Progenitor cell of endocrine pancreas (in vitro differentiated cells): ENCODE data around the gene SLC39A7. TPM values are rescaled to one million over a fixed set of nuclear protein-coding genes. Genes with fewer than 3 reads are reported as not detected.

Experiments used
- DNase-seq: peaks from one replicate; pipeline ENCODE4 v3.0.0; 2021; ENCODE audit warnings: low spot score; ENCODE audit not compliant: unreplicated experiment
- H3K27ac Mint-ChIP-seq: 2 replicates; pipeline ENCODE4 v1.8.0; 2021; ENCODE audit warnings: mild to moderate bottlenecking, moderate library complexity, mixed read lengths
- H3K27me3 Mint-ChIP-seq: 2 replicates; pipeline ENCODE4 v1.8.0; 2021; ENCODE audit warnings: mixed read lengths
- H3K36me3 Mint-ChIP-seq: 2 replicates; pipeline ENCODE4 v1.8.0; 2022; ENCODE audit warnings: mixed read lengths; ENCODE audit not compliant: insufficient read depth
- H3K4me1 Mint-ChIP-seq: 2 replicates; pipeline ENCODE4 v1.8.0; 2021; ENCODE audit warnings: low read depth, mixed read lengths
- H3K4me3 Mint-ChIP-seq: 2 replicates; pipeline ENCODE4 v1.8.0; 2021; ENCODE audit warnings: low read depth, mild to moderate bottlenecking, moderate library complexity, mixed read lengths
- H3K9me3 Mint-ChIP-seq: 2 replicates; pipeline ENCODE4 v1.8.0; 2021; ENCODE audit warnings: low read depth, mixed read lengths
- total RNA-seq: library from RNA; stranded (reverse); gene quantifications from 2 replicates; pipeline ENCODE4 v1.2.1, GENCODE V29; 2021
- TF ChIP-seq, protein P1 (sequence below): fragments of 200-600 bp; sonication (generic); IDR thresholded peaks from one replicate; pipeline ENCODE4 v1.5.0; 2021; ENCODE audit warnings: antibody characterized with exemption, mild to moderate bottlenecking; ENCODE audit not compliant: unreplicated experiment

Gene SLC39A7
- total RNA-seq, 1 donor from 2014 or later = 109 TPM

GRCh38 chr6:33197431-33198048 is 3.1 kb upstream of the SLC39A7 start:
- peaks cover 4% of the 10 kb centered on the region for H3K27me3 Mint-ChIP-seq
- peak overlapping the region; percentile 72 for H3K4me3 Mint-ChIP-seq
- H3K4me1 Mint-ChIP-seq = peaks cover 36% of the 10 kb centered on the region
- TF ChIP-seq, protein P1, sequence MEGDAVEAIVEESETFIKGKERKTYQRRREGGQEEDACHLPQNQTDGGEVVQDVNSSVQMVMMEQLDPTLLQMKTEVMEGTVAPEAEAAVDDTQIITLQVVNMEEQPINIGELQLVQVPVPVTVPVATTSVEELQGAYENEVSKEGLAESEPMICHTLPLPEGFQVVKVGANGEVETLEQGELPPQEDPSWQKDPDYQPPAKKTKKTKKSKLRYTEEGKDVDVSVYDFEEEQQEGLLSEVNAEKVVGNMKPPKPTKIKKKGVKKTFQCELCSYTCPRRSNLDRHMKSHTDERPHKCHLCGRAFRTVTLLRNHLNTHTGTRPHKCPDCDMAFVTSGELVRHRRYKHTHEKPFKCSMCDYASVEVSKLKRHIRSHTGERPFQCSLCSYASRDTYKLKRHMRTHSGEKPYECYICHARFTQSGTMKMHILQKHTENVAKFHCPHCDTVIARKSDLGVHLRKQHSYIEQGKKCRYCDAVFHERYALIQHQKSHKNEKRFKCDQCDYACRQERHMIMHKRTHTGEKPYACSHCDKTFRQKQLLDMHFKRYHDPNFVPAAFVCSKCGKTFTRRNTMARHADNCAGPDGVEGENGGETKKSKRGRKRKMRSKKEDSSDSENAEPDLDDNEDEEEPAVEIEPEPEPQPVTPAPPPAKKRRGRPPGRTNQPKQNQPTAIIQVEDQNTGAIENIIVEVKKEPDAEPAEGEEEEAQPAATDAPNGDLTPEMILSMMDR = peak; percentile 73
- DNase-seq = no peak
- H3K9me3 Mint-ChIP-seq = no peaks in the 10 kb centered on the region
- H3K27ac Mint-ChIP-seq = no peak overlapping the region
- H3K36me3 Mint-ChIP-seq = peaks cover 25% of the 10 kb centered on the region

DNA sequence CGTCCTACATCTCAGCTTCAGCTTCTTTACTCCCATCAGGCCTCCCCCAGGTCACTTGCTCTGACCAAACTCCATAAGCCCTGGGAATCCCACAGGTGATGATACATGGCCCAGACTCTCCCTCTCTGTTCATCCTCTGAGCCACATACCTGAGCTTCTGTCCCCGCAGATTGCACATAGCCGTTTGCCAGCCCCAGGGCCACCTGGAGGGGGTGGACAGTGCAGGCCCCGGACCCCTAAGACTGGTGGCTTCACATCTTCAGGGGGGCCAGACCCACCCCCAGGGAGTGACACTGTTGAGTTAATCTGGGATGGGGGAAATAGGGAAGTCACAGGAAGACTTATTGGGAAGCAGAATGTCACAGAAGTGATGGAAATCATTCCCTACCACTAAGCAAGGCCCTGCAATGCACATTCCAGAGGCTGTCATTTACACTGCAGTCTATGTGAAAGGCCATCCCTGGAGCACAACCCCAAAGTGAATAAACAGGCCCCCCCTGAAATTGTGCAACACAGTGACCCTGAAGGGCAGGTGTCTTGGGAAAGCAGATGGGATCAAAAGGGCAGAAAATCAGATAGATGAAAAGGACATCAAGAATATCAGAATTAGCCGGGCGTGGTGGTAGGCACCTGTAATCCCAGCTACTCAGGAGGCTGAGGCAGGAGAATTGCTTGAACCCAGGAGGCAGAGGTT is 2.4 kb upstream of the SLC39A7 start:
- Mint-ChIP-seq H3K36me3 (peaks cover 33% of the 10 kb centered on the region), H3K27me3 (no peaks in the 10 kb centered on the region), H3K27ac (no peak overlapping the region), H3K9me3 (no peaks in the 10 kb centered on the region), H3K4me3 (peak overlapping the region; percentile 72), H3K4me1 (peaks cover 37% of the 10 kb centered on the region)
- TF ChIP-seq, protein P1 = no peak
- DNase-seq = no peak

GRCh38 chr6:33198853-33199436 is 1.7 kb upstream of the SLC39A7 start:
- peaks cover 34% of the 10 kb centered on the region for H3K36me3 Mint-ChIP-seq
- no peaks in the 10 kb centered on the region for H3K27me3 Mint-ChIP-seq
- peaks cover 39% of the 10 kb centered on the region for H3K4me1 Mint-ChIP-seq
- peak overlapping the region; percentile 78 for H3K27ac Mint-ChIP-seq
- H3K4me3 Mint-ChIP-seq = peak overlapping the region; percentile 100
- TF ChIP-seq, protein P1 = no peak
- no peak for DNase-seq
- H3K9me3 Mint-ChIP-seq = no peaks in the 10 kb centered on the region

DNA sequence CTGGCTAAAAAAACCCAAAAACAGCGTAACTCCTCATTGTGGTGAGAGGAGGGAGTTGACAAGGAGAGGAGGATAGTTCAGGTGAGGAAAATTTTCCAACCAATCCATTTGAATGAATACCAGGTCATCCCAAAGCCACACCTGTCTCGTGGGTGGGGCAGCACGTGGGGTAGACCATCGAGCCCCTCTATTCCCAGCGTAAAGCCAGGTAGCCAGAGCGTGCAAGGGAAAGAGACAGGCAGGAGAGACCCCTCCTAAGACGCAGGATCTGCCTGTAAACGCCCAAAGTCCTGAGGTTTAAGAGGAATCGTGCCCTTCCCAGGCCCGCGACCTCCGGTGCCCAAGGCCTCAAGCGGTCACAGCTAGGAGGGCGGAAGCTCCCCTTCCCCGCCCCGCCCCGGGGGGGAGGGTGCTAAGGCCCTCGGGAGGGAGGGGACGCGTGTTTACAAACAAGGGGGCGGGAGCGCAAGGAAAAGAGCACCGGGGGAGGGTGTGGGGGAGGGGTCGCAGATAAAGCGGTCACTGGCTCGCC is 914 bp upstream of the SLC39A7 start:
- DNase-seq = no peak
- peaks cover 31% of the 10 kb centered on the region for H3K36me3 Mint-ChIP-seq
- H3K27me3 Mint-ChIP-seq = no peaks in the 10 kb centered on the region
- H3K9me3 Mint-ChIP-seq = no peaks in the 10 kb centered on the region
- H3K4me3 Mint-ChIP-seq = peak overlapping the region; percentile 100
- peak overlapping the region; percentile 90 for H3K27ac Mint-ChIP-seq
- H3K4me1 Mint-ChIP-seq = peaks cover 43% of the 10 kb centered on the region
- TF ChIP-seq, protein P1 = no peak

GRCh38 chr6:33201147-33201545 is 479 bp downstream of the SLC39A7 start:
- Mint-ChIP-seq H3K27ac (peak overlapping the region; percentile 99), H3K9me3 (no peaks in the 10 kb centered on the region), H3K4me3 (peak overlapping the region; percentile 100), H3K27me3 (peaks cover 1% of the 10 kb centered on the region), H3K4me1 (peaks cover 54% of the 10 kb centered on the region), H3K36me3 (peaks cover 18% of the 10 kb centered on the region)
- TF ChIP-seq, protein P1 = peak; percentile 34
- DNase-seq = no peak
